ENCODE data around the gene CENPN. TPM values are rescaled to one million over a fixed set of nuclear protein-coding genes. Genes with fewer than 3 reads are reported as not detected.

The CENPN gene
- polyA plus RNA-seq, 3 donors, result 2.5 to 4.9 (median 4.4) TPM

DNA sequence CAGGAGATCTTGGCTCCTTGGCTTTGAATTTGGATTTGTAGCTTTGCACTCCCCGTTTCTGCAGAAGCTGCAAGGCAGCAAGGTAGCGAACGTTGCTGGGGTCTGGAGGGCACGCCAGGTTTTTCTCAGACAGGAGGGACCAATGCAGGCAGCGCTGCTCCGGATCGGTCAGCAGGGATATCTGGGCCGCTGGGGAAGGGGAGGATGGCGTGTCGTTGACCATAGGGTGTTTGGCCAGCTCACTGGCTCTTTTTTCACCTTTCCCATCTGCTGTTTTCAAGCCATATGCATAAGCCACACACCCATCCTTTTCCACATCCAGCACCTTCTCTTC, 54.3 kb downstream of the CENPN start:
- no peak overlapping the region for H3K4me2 ChIP-seq (replicated peaks; ENCODE audit: extremely low read depth, low read length, poor library complexity, severe bottlenecking)
- intact Hi-C loops (cut with micrococcal nuclease), result no loop called here
- no peaks in the 10 kb centered on the region for H3K36me3 Mint-ChIP-seq
- 97% methylated on average over 7 of the region's 10 CpGs for WGBS (ENCODE audit: insufficient coverage)
- H3K9me3 Mint-ChIP-seq, result no peaks in the 10 kb centered on the region
- H3K4me1 ChIP-seq (ENCODE audit: control insufficient read depth in 1 of 2, insufficient read depth in 2 of 2, low read length in 2 of 2), result no peaks in the 10 kb centered on the region
- H3K79me2 ChIP-seq (ENCODE audit: insufficient read depth, low read length), result no peaks in the 10 kb centered on the region
- H4K20me1 ChIP-seq (ENCODE audit: insufficient read depth, low read length), result no peaks in the 10 kb centered on the region
- H3K27ac Mint-ChIP-seq, result no peak overlapping the region
- peaks cover 0 to 4% (median 0%) of the 10 kb centered on the region in 3 donors for H3K27me3 Mint-ChIP-seq (ENCODE audit: low read depth in 3 of 3)
- no peak overlapping the region for H2AFZ ChIP-seq (ENCODE audit: insufficient read depth, low read depth, low read length, poor library complexity, severe bottlenecking)
- no peaks in the 10 kb centered on the region for H3K27me3 ChIP-seq (ENCODE audit: control insufficient read depth in 2 of 2, insufficient read depth in 2 of 2, low read length in 2 of 2)
- H3K4me3 Mint-ChIP-seq, result no peak overlapping the region
- no peaks in the 10 kb centered on the region for H3K9me3 ChIP-seq (replicated peaks in 1 of 2; ENCODE audit: control insufficient read depth in 1 of 2, insufficient read depth in 1 of 2, low read length in 2 of 2)
- DNase-seq, result no peak
- no peak overlapping the region for H3K4me3 ChIP-seq (replicated peaks in 1 of 3; ENCODE audit: low read depth in 2 of 3, low read length in 3 of 3)
- H3K27ac ChIP-seq (ENCODE audit: low read depth in 1 of 2, low read length in 2 of 2), result no peak overlapping the region
- TF ChIP-seq CTCF (IDR thresholded peaks at IDR 0.05), result no peak
- no peaks in the 10 kb centered on the region for H3K36me3 ChIP-seq (replicated peaks in 1 of 2; ENCODE audit: control insufficient read depth in 1 of 2, insufficient read depth in 2 of 2, low read length in 2 of 2)
- no peaks in the 10 kb centered on the region for H3K4me1 Mint-ChIP-seq
- no peak overlapping the region for H3K9ac ChIP-seq (ENCODE audit: insufficient read depth, low read length, poor library complexity, severe bottlenecking)

DNA sequence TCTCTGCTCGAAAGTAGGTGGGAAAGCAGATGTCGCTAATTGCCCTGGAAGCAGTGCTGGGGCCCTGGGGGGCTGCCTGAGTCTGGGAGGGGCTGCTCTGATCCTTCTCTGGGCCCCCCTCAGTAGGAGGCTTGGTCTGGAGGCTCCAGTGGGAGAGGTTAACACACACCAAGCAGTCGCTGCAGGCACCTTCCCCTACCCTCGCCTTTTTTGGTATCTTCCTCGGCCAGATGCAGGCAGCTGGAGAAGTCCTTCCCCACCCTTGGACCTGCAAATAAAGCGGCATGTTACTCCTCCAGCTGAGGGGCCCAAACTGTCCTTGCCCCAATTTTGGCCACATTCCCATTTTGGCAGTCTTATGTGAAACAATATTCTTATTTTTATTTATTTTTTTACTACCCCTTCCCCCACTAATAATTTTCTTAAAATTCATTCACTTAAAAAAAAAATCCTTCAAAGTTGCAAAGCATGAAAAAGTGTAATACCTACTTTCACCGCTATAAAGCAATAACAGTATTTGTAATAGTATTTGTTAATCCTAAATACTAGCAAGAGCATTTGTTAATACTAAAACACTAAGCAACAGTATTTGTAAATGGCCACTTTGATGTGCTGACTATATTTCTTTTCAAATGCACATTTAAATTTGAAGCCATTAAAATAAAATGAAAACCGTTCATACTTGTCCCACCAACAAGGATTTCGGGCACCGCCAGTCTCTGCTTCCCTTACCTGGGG, 55.0 kb downstream of the CENPN start:
- Histone ChIP-seq H3K4me3 (replicated peaks in 1 of 3; ENCODE audit: low read depth in 2 of 3, low read length in 3 of 3) (no peak overlapping the region), H3K27ac (ENCODE audit: low read depth in 1 of 2, low read length in 2 of 2) (no peak overlapping the region), H3K27me3 (ENCODE audit: control insufficient read depth in 2 of 2, insufficient read depth in 2 of 2, low read length in 2 of 2) (no peaks in the 10 kb centered on the region), H3K9ac (ENCODE audit: insufficient read depth, low read length, poor library complexity, severe bottlenecking) (no peak overlapping the region), H3K4me1 (ENCODE audit: control insufficient read depth in 1 of 2, insufficient read depth in 2 of 2, low read length in 2 of 2) (no peaks in the 10 kb centered on the region), H3K4me2 (replicated peaks; ENCODE audit: extremely low read depth, low read length, poor library complexity, severe bottlenecking) (no peak overlapping the region), H4K20me1 (ENCODE audit: insufficient read depth, low read length) (no peaks in the 10 kb centered on the region), H3K36me3 (replicated peaks in 1 of 2; ENCODE audit: control insufficient read depth in 1 of 2, insufficient read depth in 2 of 2, low read length in 2 of 2) (no peaks in the 10 kb centered on the region), H2AFZ (ENCODE audit: insufficient read depth, low read depth, low read length, poor library complexity, severe bottlenecking) (no peak overlapping the region), H3K9me3 (replicated peaks in 1 of 2; ENCODE audit: control insufficient read depth in 1 of 2, insufficient read depth in 1 of 2, low read length in 2 of 2) (no peaks in the 10 kb centered on the region), H3K79me2 (ENCODE audit: insufficient read depth, low read length) (no peaks in the 10 kb centered on the region)
- Mint-ChIP-seq H3K4me3 (no peak overlapping the region), H3K9me3 (no peaks in the 10 kb centered on the region), H3K27me3 (ENCODE audit: low read depth in 3 of 3) (peaks cover 0 to 4% (median 0%) of the 10 kb centered on the region in 3 donors), H3K36me3 (no peaks in the 10 kb centered on the region), H3K4me1 (no peaks in the 10 kb centered on the region), H3K27ac (no peak overlapping the region)
- TF ChIP-seq CTCF (IDR thresholded peaks at IDR 0.05), result no peak
- intact Hi-C loops (cut with micrococcal nuclease), result no loop called here
- 94% methylated on average over 3 of the region's 10 CpGs for WGBS (ENCODE audit: insufficient coverage)
- DNase-seq, result no peak

Data from CD14-positive monocyte (primary cell).